ENCODE measurements around the gene CYP19A1.

The CYP19A1 gene

DNA sequence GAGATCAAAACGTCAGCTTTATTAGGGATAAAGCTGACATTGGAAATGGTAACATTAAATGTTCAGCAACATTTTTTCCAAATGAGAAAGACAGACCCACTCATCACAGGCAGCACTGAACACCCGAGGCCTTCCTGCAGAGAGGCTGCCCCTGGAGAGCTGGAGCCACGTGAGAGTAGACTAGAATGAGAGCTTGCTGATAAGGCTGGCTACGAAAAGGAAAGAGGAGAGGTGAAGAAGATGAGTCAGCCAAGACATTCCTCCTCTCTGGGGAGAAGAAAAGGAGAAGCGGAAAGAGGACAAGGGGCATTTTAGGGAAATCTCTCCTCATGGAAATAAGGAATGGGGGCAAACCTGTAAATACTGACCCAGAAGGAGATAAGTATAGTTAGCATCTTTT lies 7.3 kb downstream of the CYP19A1 start:
- in situ Hi-C loops (cut with MboI; ENCODE audit: low sequenced_read_pairs): no loop called here

DNA sequence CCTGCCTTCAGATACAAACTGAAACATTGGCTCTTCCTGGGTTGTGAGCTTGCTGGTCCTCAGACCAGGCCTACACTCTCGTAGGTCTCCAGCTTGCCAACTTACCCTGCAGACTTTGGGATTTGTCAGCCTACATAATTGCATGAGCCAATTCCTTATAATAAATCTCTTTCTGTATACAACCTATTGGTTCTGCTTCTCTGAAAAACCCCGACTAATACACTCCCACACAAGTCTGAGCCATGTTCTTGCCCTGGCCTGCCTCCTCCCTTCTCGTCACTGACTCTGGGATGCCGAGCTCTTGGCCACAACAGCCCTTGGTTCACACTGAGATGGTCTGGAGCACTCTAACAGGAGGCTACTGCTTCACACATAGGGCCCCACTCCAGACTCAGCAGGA lies 9.5 kb downstream of the CYP19A1 start:
- in situ Hi-C loops (cut with MboI; ENCODE audit: low sequenced_read_pairs): no loop called here

DNA sequence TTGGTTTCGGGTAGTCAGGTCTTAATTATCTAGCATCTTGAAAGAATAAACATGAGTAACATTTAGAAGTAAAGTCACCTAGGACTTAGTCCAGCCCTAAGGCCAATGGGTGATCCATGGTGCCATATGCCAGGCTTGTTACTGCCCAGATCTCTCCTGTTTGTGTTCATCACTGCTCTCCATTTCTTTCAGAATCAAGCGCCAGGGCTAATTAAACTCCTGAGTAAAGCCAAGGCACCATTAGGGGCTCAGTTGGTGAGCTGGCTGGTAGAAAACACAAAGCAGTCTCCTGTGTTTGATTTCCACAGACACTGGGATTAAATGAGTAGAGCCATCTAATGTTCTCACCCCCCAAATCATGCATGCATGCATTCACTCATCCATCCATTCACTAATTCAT lies 11.3 kb downstream of the CYP19A1 start:
- in situ Hi-C loops (cut with MboI; ENCODE audit: low sequenced_read_pairs): no loop called here

DNA sequence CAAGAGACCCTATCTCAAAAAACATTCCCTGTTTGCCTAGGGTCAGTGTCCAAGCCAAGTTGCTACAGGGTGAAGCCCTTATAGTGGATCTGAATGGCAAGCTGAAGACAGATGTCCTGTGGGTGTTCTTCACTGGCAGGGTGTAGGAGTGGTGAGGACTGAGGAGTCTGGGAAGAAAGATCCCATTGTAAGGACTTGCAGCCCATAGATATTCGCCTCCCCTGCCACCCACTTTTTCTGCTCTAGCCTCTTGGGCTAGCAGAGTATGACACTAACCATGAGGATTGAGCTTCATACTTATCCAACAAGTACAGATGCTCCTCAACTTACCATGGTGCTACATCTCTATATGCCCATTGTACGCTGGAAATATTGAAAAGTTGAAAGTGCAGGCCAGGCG lies 13.2 kb downstream of the CYP19A1 start:
- in situ Hi-C loops (cut with MboI; ENCODE audit: low sequenced_read_pairs): no loop called here

DNA sequence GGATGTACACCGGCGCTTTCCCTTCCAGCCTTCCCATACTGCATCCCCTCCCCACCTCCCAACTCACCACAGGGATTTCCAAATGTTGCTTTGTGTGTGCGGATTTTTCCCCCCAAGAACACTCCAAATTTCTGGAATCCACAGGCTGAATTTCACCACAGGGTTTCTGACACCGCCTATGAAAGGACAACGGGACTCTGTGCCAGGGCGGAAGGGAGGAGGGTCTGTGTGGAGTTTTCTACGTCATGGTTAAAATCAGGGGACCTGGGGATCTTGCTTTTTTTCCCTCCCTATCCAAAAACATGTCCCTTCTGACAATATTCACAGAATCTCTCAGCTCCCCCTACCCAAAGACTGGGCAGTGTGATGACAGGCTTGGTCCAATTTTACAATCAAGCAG lies 14.6 kb downstream of the CYP19A1 start:
- in situ Hi-C loops (cut with MboI; ENCODE audit: low sequenced_read_pairs): no loop called here

DNA sequence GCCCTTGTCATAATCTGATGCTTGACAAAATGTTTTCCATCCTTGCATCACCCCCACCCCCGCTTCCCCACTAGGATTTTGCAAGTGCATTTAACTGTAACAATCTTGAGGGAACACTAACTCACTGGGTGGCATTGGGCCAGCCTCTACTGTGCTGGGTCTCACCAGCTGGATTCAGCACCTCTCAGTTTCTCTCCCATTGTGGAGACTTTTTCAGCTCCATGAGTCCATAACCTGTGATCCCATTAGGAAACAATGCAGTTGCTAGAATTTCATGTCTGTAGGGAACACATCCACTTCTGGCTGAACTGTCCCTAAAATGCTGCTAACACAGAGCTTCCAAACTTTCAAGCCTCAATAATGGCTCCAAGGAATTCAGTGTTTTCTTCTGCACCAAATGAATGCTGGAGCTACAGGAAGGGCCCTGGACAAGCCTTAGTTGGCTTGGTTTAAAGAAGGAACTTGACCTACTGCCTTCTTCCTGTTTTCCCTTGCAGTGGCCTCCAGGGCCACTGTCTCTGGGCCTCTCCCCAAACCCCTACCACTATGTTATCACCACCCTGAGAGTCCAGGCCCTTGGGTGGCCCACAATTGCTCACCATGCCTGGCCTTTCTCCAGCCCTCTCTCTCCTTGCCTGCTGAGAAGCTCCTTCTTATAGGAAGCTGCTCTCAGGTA lies 15.6 kb downstream of the CYP19A1 start:
- in situ Hi-C loops (cut with MboI; ENCODE audit: low sequenced_read_pairs): no loop called here

DNA sequence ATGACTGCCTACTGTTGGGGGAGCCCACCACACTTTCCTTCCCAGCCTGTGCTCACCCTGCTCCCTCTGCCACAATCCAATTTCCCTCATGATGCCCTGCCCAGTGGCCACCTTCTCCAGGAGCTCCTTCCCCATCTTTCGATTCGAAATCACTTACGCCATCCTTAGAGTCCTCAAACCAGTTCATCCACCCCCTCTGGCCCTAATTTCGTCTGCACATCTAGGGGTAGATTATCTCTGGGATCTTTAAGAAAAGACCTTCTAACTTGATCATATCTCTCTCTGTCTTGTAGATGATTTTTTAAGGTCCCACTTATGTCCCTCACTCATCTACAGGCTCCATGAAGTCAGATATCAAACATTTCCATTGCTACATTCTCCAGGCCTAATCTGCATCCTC lies 17.1 kb downstream of the CYP19A1 start:
- in situ Hi-C loops (cut with MboI; ENCODE audit: low sequenced_read_pairs): no loop called here

DNA sequence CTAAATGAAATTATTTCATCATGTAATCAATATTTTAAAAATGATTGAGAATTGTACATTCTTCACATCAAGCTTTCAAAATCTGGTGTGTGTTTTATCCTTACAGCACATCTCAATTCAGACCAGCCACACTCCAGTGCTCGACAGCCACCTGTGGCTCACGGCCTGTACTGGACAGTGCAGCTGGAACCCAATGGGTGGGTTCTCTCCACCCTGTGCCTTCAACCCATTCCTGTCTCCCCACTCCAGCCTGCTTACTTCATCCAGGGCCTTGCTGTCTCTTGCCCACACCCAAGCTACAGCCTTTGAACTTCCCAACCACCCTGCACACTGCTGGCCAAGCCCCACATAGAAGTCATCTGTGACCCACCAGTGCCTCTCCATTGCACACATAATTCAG lies 17.6 kb downstream of the CYP19A1 start:
- in situ Hi-C loops (cut with MboI; ENCODE audit: low sequenced_read_pairs): no loop called here

DNA sequence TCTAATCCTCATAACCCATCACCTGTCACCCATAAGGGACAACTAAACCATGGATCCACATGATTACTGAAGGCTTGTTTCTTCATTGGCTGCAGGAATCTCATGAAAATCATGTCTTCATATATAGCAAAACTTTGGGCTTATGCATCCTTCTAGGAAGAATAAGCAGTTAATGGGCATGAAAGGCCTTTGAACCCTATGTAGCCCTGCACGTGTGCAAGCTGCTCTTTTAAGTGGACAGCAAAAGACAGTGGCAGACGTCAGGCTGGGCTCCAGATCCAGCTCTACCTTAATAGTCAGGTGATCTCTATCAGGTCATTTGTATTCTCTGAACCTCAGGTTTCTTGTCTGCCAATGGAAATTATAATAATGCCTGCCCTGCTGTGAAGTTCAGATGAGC lies 18.9 kb downstream of the CYP19A1 start:
- in situ Hi-C loops (cut with MboI; ENCODE audit: low sequenced_read_pairs): no loop called here

DNA sequence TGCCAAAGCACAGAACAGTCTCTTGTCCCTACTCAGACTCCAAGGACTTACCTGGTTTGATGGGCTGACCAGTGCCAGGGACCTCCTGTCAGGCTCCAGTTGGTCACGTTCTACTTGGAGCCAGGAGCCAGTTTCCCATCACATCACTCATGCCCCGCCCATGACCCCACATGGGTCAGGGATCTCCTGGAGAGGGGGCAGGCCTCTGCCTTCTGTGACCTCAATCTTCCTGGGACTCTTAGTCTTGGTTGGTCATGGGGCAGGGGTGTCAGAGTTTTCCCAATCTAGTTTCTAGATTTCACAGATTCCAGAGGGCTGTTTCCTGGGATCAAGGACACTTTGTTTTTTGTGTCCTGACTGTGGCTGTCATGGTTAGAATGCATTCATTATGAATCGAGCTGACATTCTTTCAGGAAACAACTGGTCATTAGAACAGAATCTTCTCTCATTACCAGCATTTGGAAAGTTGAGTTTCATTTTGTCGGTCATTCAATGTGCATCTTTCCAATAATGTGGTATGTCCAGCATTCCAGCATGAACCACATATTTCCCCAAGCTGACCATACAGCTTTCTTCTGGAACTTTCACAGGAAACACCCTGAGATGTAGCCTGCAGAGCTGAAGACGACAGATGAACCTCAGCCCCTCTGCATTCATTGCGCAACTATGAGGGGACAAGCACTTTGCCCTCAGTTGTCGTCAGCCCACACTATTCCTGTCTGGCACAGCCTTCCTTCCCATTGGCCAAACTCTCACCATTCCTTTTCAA lies 19.8 kb downstream of the CYP19A1 start:
- in situ Hi-C loops (cut with MboI; ENCODE audit: low sequenced_read_pairs): no loop called here

DNA sequence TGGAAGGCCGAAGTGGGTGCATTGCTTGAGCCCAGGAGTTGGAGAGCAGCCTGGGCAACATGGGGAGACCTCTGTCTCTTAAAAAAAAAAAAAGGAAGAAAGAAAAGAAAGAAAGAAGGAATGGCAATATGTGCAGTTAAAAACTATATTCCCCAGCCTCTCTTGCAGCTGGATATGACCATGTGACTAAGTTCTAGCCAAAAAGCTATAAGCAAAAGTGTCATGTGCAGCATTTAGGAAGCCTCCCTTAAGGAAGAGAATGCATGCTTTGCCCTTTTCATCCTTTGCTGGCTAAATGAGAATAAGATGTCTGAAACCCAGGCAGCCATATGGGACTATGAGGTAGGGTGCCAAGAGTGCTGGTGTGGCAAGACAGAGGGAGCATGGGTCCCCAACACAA lies 21.8 kb downstream of the CYP19A1 start:
- in situ Hi-C loops (cut with MboI; ENCODE audit: low sequenced_read_pairs): no loop called here

DNA sequence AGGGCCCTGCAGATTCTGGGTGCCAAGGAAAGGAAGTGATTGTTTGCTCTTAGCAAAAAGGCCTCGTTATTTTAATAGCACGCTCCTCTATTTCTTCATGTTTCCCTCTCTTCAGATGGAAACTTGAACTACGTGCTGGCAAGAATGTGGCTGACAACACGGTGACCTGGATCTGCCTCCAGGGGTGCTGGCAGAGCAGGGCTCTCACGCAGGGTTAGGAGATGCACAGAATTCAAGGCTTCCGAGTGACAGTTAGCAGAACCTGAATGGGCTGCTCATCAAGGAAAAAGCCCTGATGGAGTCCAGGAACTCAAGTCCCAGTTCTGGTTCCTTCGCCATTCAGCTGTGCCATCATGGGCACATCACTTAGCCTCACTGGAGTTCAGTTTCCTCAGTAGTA lies 22.7 kb downstream of the CYP19A1 start:
- in situ Hi-C loops (cut with MboI; ENCODE audit: low sequenced_read_pairs): no loop called here

DNA sequence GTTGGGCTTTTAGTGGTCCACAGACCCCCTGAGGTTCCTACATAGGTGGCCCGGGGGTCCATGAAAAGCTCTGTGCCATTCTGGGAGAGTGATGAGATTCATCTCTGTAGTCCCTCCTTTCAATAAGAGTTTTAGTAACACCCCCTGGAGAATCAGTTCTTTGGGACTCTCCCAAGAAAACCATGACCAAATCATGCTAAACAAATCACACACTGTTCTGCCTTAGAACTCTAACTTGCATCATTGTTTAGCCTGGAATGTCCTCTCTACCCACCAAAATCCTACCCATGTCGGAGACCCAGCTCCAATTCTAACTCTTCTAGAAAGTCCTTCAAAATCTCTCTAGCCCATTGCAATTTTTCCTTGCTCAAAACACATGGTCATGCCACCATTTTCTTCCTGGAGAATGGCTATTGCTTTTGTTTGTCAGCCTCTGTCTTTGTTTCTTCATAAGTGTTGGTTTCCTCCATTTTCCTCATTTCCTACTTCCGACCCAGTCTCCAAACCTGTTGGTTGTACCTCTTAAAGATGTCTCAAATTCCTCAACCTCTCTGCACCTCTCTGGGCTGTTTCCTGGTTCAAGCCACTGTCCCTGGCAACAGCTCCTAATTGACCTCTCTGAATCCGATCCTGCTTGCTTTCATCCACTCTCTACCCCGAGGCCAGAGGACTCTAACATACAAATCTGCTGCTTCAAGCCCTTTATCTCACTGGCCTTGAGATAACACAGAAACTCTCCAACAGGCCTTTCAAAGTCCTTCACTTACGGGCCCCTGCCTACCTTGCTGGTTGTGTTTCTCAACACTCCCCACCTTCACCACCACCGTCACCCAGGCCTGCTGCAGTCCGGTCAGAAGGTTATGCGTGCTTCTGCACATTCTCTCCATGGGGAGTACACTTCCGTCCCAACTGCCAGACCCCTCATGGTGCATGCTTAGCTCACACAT lies 23.7 kb downstream of the CYP19A1 start:
- in situ Hi-C loops (cut with MboI; ENCODE audit: low sequenced_read_pairs): no loop called here

DNA sequence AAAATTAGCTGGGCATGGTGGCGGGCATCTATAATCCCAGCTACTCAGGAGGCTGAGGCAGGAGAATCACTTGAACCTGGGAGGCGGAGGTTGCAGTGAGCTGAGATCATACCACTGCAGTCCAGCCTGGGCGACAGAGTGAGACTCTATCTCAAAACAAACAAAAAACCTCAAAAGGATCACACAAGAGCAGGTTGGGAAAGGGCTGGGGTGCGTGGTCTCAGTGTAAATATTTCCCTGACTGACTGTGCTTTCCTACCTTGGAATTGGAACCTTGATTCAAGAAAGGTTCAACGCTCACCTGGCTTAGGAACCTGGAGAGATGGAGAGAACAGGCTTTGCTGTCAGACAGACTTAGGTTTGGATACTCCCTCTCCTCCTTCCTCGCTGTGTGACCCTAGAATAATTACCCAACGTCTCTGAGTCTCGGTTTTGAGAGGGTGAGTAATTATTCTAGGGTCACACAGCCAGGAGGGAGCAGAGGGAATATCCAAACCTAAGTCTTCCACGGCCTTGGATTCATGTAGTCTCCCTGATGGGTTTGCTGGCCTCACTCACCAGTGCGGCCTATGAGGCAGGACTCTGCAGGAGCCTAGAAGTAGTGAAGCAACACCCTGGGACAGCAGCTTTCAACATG lies 24.6 kb downstream of the CYP19A1 start:
- in situ Hi-C loops (cut with MboI; ENCODE audit: low sequenced_read_pairs): no loop called here

DNA sequence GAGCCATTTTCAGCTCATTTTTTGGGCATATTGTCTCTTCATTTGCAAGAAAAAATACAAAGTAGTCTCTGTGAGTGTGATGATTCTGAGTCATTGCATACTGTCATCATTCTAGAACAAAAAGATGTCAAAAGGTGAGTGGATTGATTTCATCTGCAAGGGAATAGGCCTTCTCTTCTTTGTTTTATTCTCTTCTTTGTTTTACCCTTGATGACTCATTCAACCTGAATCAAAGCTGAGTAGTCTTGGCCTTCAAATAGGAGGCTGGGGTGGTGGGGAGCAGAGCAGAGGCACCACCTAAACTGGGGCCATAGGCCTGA lies 25.4 kb downstream of the CYP19A1 start:
- in situ Hi-C loops (cut with MboI; ENCODE audit: low sequenced_read_pairs): no loop called here

DNA sequence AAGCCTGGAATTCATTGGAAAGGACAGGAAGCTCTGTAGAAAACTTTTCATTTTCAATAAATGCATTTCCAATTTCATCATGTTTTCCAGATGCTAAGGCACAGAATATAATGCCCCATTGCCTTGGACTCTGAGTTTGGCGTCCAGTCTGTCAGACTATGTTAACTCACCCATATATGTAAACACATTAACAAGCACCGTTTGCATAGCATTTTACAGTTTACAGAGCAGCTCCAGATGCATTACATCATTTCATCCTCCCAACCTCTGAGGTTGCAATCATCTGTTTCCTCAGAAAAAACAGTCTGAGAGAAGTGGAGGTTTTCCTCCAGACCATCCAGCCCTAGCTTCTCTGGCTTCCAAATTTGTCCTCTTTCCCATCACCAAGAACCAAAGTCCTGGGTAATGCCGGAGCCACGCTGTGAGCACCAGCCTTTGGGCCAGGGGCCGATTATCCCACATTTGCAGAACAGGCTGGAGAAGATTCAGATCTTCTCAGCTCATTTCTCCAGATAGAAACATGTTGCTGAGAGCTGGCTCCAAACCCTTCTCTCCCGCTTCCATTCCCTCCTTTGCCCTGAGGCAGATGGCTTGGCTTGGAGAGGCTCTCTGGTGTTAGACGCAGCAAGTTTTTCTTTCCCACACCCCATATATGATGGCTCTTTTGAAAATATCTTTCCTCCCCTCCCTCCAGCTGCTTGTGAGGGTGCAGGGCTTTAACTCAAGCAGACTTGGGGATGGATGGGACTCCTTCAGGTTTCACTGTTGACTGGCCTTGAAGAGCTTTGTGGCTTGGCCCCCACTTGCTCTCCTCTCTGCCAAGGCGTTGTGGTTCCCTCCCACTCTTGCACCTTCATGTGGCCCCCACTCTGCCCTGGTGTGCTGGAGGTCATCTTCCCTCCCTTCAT lies 26.0 kb downstream of the CYP19A1 start:
- in situ Hi-C loops (cut with MboI; ENCODE audit: low sequenced_read_pairs): no loop called here

DNA sequence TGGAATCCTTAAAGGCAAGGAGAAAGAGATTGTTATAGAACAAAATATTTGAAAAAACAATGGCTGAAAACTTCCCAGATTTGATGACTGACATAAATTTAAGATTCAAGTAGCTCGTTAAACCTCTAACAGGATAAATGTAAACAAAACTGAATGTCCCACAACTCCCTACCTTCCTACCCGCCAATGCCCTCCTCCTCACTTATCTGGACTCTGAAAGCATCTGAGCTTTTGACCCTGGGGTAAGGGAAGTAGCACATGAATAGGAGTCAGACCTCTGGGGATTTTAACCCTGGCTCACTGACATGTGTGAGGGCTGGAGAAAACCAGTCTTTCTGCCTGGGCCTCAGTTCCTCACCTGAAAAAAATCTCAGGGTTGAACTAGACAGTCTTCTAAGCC lies 26.9 kb downstream of the CYP19A1 start:
- in situ Hi-C loops (cut with MboI; ENCODE audit: low sequenced_read_pairs): no loop called here

DNA sequence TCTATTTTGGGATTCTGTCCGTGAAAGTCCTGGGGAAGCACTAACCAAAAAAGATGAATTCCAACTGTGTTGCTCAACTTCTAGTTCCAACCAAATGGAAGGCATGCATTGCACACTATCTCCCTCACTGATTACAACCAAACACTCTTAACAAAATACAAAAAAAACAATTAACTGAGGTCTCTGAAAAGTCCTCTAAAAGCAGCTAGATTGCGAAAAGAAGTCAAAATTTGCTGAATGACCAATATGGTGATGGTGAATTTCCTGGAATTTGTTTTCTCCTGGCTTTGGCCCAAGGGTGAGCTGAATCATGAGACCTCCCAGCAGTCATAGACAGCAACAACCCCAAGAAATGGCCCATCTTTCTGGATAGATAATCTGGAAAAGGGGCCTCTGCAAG lies 28.3 kb downstream of the CYP19A1 start:
- in situ Hi-C loops (cut with MboI; ENCODE audit: low sequenced_read_pairs): no loop called here

DNA sequence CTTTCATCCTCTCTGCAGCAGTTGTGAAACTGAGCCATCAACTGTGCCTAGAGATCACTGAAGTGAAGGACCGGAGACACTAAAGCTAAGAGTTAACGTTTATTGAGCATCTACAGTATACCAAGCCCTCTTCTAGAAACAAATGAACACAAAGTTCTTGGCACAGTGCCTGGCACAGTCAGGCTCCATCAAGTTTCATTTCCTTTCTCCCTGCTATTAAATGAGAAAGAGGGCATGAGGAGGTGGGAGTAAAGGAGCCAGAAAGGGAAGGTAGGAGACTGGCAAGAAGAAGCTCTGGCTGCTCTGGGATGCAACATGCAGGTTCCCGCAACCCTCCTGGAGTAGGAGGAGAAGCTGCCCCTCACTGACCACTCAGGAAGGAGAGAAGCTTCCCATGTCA lies 30.6 kb downstream of the CYP19A1 start:
- in situ Hi-C loops (cut with MboI; ENCODE audit: low sequenced_read_pairs): no loop called here

DNA sequence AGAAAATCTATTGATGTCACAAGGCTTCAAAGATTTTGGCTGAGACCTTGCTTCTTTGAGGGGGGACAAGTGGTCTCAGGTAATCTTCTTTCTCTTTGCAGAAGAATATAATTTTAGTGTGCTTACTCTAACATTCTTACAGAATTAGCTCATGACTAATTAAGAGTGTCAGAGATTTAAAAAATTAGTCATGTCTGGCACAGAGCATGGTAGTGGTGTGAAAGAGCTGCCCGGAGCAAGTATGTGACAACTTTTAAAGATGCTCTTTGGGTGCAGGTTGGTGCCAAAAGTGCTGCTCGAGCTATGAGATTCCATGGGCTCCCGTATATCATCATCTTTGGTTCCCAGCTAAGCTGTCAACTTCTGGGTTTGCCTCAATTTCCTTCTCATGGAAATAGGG lies 31.1 kb downstream of the CYP19A1 start:
- in situ Hi-C loops (cut with MboI; ENCODE audit: low sequenced_read_pairs): no loop called here

Measured in HL-60/S4 treated with retinoic acid at 250 ng/mL for 4 days and 3 days (cell line).